ENCODE measurements around the gene AHNAK. TPM values are rescaled to one million over a fixed set of nuclear protein-coding genes. Genes with fewer than 3 reads are reported as not detected.
A peak's percentile ranks its signal among the peaks of the same experiment; 100 is the strongest.

The AHNAK gene
- total RNA-seq, 2 donors from 2014 or later: 17.6 to 97.3 TPM

DNA sequence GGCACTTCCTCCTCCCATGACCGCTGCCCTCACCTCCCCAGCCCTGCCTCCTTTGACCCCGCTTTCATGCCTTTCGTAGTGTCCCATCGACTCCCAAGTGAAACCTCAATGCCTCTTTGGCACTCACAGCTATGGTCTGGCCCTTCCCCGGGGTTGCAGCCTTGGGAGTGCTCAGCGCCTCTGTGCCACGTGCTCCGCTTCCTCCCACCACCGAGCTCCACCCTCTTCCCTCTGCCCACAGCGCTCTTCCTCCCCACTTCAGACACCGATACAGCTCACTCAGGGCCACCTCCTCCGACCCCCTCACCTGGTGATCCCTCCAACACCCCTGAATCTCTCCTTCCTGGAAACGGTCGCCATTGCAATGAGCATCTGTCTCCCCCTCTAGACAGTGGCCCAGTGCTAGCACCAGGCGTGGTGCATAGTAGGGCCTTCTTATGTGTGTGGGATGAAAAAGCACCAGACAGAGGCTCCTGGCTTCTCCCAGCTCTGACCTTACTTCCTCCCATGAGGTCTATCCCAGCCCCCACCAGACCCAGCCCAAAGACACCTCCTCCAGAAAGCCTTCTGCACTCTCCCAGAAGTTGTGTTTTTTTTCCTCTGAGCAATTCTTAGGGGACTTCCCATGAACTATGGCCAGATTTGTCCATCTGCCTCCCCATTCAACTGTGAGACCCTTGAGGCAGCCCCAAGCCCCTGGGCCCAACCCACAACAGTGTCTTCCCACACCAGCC is 144.2 kb downstream of the AHNAK start:
- Mint-ChIP-seq H3K36me3 (no peaks in the 10 kb centered on the region), H3K9me3 (no peaks in the 10 kb centered on the region), H3K27ac (peak overlapping the region; percentile 88 to 96)
- ATAC-seq (peak; percentile 80 to 95), DNase-seq (ENCODE audit: low spot score in 2 of 2) (no peak)

GRCh38 chr11:62401811-62402210 is 144.8 kb downstream of the AHNAK start:
- peak in 1 of 2 donors; percentile 48 for ATAC-seq

GRCh38 chr11:62401356-62401755 is 145.2 kb downstream of the AHNAK start:
- H3K36me3 Mint-ChIP-seq: no peaks in the 10 kb centered on the region
- ATAC-seq (no peak), DNase-seq (ENCODE audit: low spot score in 2 of 2) (no peak)
- H3K9me3 Mint-ChIP-seq: no peaks in the 10 kb centered on the region
- peak overlapping the region; percentile 88 to 96 for H3K27ac Mint-ChIP-seq

More at GRCh38 chr11:62401811-62402210, 144.8 kb downstream of the AHNAK start:
- peak overlapping the region; percentile 88 to 96 for H3K27ac Mint-ChIP-seq
- no peaks in the 10 kb centered on the region for H3K36me3 Mint-ChIP-seq
- H3K9me3 Mint-ChIP-seq: no peaks in the 10 kb centered on the region
- DNase-seq (ENCODE audit: low spot score in 2 of 2): no peak

GRCh38 chr11:62400760-62401159 is 145.8 kb downstream of the AHNAK start:
- Mint-ChIP-seq H3K36me3 (no peaks in the 10 kb centered on the region), H3K9me3 (no peaks in the 10 kb centered on the region), H3K27ac (no peak overlapping the region)
- ATAC-seq: no peak
- no peak for DNase-seq (ENCODE audit: low spot score in 2 of 2)

DNA sequence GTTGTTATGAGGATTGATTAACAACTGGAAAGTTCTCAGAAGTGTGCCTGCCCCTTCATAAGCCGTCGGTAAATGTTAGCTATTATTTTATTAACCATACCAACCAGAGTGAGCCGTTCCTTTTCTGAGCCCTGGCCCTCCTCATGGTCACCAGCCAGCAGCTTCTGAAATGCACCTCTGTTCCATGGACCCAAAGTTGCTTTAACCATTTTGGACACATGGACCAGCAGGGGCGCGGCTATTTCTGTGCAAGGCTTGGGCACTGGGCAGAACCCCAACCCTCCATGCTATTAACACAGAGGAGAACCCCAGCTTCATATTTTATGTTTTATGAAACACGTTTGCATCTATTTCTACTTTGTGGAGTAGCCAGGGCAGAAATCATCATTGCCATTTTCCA is 146.3 kb downstream of the AHNAK start:
- DNase-seq (ENCODE audit: low spot score in 2 of 2) (no peak), ATAC-seq (no peak)
- Mint-ChIP-seq H3K36me3 (no peaks in the 10 kb centered on the region), H3K9me3 (no peaks in the 10 kb centered on the region), H3K27ac (no peak overlapping the region)

- Mint-ChIP-seq H3K27ac (no peak overlapping the region), H3K36me3 (no peaks in the 10 kb centered on the region), H3K9me3 (no peaks in the 10 kb centered on the region)
- DNase-seq (ENCODE audit: low spot score in 2 of 2) (no peak), ATAC-seq (no peak)
Measured at GRCh38 chr11:62399878-62400266, 146.7 kb downstream of the AHNAK start.

GRCh38 chr11:62399172-62399877 is 147.3 kb downstream of the AHNAK start:
- ATAC-seq (no peak), DNase-seq (ENCODE audit: low spot score in 2 of 2) (no peak)
- H3K36me3 Mint-ChIP-seq: no peaks in the 10 kb centered on the region
- no peaks in the 10 kb centered on the region for H3K9me3 Mint-ChIP-seq
- H3K27ac Mint-ChIP-seq: no peak overlapping the region

- Mint-ChIP-seq H3K27ac (no peak overlapping the region), H3K36me3 (no peaks in the 10 kb centered on the region), H3K9me3 (no peaks in the 10 kb centered on the region)
- DNase-seq (ENCODE audit: low spot score in 2 of 2) (no peak), ATAC-seq (no peak)
Measured at GRCh38 chr11:62398011-62398994, 148.3 kb downstream of the AHNAK start.

GRCh38 chr11:62395885-62396551 is 150.6 kb downstream of the AHNAK start:
- DNase-seq (ENCODE audit: low spot score in 2 of 2) (no peak), ATAC-seq (no peak)
- no peak overlapping the region for H3K27ac Mint-ChIP-seq
- no peaks in the 10 kb centered on the region for H3K36me3 Mint-ChIP-seq
- H3K9me3 Mint-ChIP-seq: no peaks in the 10 kb centered on the region

- Mint-ChIP-seq H3K9me3 (no peaks in the 10 kb centered on the region), H3K36me3 (no peaks in the 10 kb centered on the region), H3K27ac (no peak overlapping the region)
- DNase-seq (ENCODE audit: low spot score in 2 of 2) (peak in 1 of 2 donors; percentile 49), ATAC-seq (peak; percentile 81 to 86)
Measured at GRCh38 chr11:62394825-62395538, 151.6 kb downstream of the AHNAK start.

- no peaks in the 10 kb centered on the region for H3K9me3 Mint-ChIP-seq
- no peak for ATAC-seq
Measured at GRCh38 chr11:62393735-62394134, 152.9 kb downstream of the AHNAK start.

DNA sequence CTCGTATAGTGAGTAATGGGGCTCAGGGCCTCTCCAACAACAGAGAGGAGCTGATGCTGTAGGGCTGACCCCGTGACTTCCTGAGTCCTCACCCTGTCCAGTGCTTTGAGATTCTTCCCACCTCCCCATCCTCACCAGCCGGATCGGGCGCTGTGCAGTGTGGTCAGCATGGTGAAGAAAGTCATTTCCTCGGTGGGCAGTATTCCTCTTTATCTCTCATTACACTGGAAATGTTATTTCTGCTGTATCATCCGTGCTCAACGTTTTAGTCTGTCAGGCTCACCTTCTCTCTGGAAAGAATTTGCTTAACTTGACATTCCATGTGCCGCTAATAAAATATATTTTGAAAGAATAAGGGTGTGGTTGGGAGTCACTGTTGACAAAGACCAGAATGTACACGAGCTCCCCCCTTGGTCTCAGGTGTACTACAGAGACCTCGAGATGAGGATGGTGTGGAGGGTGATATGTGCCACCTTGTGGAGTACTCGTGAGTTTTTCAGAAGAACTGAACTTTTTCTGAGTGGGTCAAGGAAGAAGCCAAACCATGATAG is 153.5 kb downstream of the AHNAK start:
- DNase-seq (ENCODE audit: low spot score in 2 of 2) (no peak), ATAC-seq (peak; percentile 49 to 50)
- Mint-ChIP-seq H3K36me3 (no peaks in the 10 kb centered on the region), H3K27ac (no peak overlapping the region), H3K9me3 (no peaks in the 10 kb centered on the region)

More at GRCh38 chr11:62393735-62394134, 152.9 kb downstream of the AHNAK start:
- no peak for DNase-seq (ENCODE audit: low spot score in 2 of 2)
- Mint-ChIP-seq H3K36me3 (no peaks in the 10 kb centered on the region), H3K27ac (no peak overlapping the region)

DNA sequence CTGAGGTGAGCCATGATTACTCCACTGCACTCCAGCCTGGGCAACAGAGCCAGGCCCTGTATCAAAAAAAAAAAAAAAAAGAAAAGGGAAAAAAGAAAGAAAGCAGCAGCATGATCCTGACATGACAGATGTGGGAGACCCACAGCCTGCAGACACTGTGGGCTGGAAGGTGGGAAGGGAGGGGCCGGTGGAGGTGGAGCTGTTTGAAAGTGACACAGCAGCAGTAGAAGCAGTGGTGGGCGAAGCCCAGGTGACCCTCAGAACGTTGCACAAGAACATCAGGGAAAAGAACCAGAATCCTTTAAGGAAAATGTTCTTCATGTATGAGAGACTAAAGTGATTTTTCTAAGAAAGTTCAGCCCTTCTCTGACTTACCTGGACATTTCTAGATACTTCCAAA is 154.1 kb downstream of the AHNAK start:
- no peak overlapping the region for H3K27ac Mint-ChIP-seq
- ATAC-seq (no peak), DNase-seq (ENCODE audit: low spot score in 2 of 2) (no peak)
- H3K36me3 Mint-ChIP-seq: no peaks in the 10 kb centered on the region
- H3K9me3 Mint-ChIP-seq: no peaks in the 10 kb centered on the region

GRCh38 chr11:62391642-62392425 is 154.8 kb downstream of the AHNAK start:
- H3K27ac Mint-ChIP-seq: no peak overlapping the region
- no peak for ATAC-seq
- H3K9me3 Mint-ChIP-seq: no peaks in the 10 kb centered on the region
- DNase-seq (ENCODE audit: low spot score in 2 of 2): no peak
- H3K36me3 Mint-ChIP-seq: no peaks in the 10 kb centered on the region

- no peak for DNase-seq (ENCODE audit: low spot score in 2 of 2)
- no peak for ATAC-seq
- Mint-ChIP-seq H3K27ac (no peak overlapping the region), H3K9me3 (no peaks in the 10 kb centered on the region), H3K36me3 (no peaks in the 10 kb centered on the region)
Measured at GRCh38 chr11:62390722-62391121, 155.9 kb downstream of the AHNAK start.
